ENCODE measurements around the gene LOXL3. TPM values are rescaled to one million over a fixed set of nuclear protein-coding genes. Genes with fewer than 3 reads are reported as not detected.
A peak's percentile ranks its signal among the peaks of the same experiment; 100 is the strongest.

LOXL3 gene
- total RNA-seq, 4 donors from 2014 or later, result 0.48 to 4.3 (median 3.2) TPM; not detected in 1

GRCh38 chr2:74593826-74594772, 40.4 kb upstream of the LOXL3 start:
- Histone ChIP-seq H3K27ac (no peak overlapping the region), H3K4me1 (no peaks in the 10 kb centered on the region), H3K4me3 (no peak overlapping the region), H3K36me3 (no peaks in the 10 kb centered on the region), H3K9me3 (no peaks in the 10 kb centered on the region), H3K27me3 (peaks cover 0 to 88% (median 0%) of the 10 kb centered on the region in 4 donors)
- WGBS, 2 donors, result 71 to 85% methylated on average over 4 of the region's 4 CpGs
- DNase-seq, result no peak
- no peak for TF ChIP-seq POLR2A (IDR thresholded peaks at IDR 0.05)
- TF ChIP-seq CTCF (IDR thresholded peaks at IDR 0.05), result no peak
- intact Hi-C loops (cut with DNase I), result no loop called here

GRCh38 chr2:74588664-74589063, 34.9 kb upstream of the LOXL3 start:
- peaks cover 0 to 54% (median 0%) of the 10 kb centered on the region in 4 donors for H3K27me3 ChIP-seq
- TF ChIP-seq CTCF (IDR thresholded peaks at IDR 0.05), result no peak
- no peak overlapping the region for H3K4me3 ChIP-seq
- no peak overlapping the region for H3K27ac ChIP-seq
- intact Hi-C loops (cut with DNase I), result loop anchor here (10.0 kb wide), 1 partner anchor 104 kb away; the partner anchor contains the start of genes CCDC142 and TTC31
- no peaks in the 10 kb centered on the region for H3K36me3 ChIP-seq
- no peaks in the 10 kb centered on the region for H3K9me3 ChIP-seq
- WGBS, 2 donors, result 34 to 43% methylated on average over 2 of the region's 2 CpGs
- H3K4me1 ChIP-seq, result no peaks in the 10 kb centered on the region
- DNase-seq, result no peak

- H3K27ac ChIP-seq, result no peak overlapping the region
- H3K9me3 ChIP-seq, result no peaks in the 10 kb centered on the region
- no peak for TF ChIP-seq POLR2A (IDR thresholded peaks at IDR 0.05)
- TF ChIP-seq CTCF (IDR thresholded peaks at IDR 0.05), result peak; percentile 44 to 72 (median 54)
- H3K4me3 ChIP-seq, result no peak overlapping the region
- peaks cover 0 to 45% (median 0%) of the 10 kb centered on the region in 4 donors for H3K27me3 ChIP-seq
- no peaks in the 10 kb centered on the region for H3K4me1 ChIP-seq
- H3K36me3 ChIP-seq, result no peaks in the 10 kb centered on the region
- DNase-seq, result no peak
- WGBS, 2 donors, result 18 to 20% methylated on average over 6 of the region's 6 CpGs
- intact Hi-C loops (cut with DNase I), result loop anchor here (10.0 kb wide), 1 partner anchor 103 kb away; the partner anchor contains the start of genes CCDC142 and TTC31
These were observed 34.0 kb upstream of the LOXL3 start for GRCh38 chr2:74587664-74588277.

GRCh38 chr2:74585406-74586185, 31.9 kb upstream of the LOXL3 start:
- no peak overlapping the region for H3K27ac ChIP-seq
- intact Hi-C loops (cut with DNase I), result loop anchor here (10.0 kb wide), 1 partner anchor 101 kb away; the partner anchor contains the start of genes CCDC142 and TTC31
- H3K9me3 ChIP-seq, result no peaks in the 10 kb centered on the region
- 45 to 48% methylated on average over 4 of the region's 4 CpGs for WGBS, 2 donors
- TF ChIP-seq CTCF (IDR thresholded peaks at IDR 0.05), result no peak
- TF ChIP-seq POLR2A (IDR thresholded peaks at IDR 0.05), result no peak
- no peaks in the 10 kb centered on the region for H3K36me3 ChIP-seq
- no peak for DNase-seq
- H3K27me3 ChIP-seq, result peaks cover 0 to 23% (median 0%) of the 10 kb centered on the region in 4 donors
- no peak overlapping the region for H3K4me3 ChIP-seq
- no peaks in the 10 kb centered on the region for H3K4me1 ChIP-seq
